ENCODE data around the gene GLUD1.
"Not testable (repeated sequence)": the region's sequence is repeated elsewhere in the genome, so short reads cannot be mapped to it uniquely, and the experiment has no call there.

Gene GLUD1

DNA sequence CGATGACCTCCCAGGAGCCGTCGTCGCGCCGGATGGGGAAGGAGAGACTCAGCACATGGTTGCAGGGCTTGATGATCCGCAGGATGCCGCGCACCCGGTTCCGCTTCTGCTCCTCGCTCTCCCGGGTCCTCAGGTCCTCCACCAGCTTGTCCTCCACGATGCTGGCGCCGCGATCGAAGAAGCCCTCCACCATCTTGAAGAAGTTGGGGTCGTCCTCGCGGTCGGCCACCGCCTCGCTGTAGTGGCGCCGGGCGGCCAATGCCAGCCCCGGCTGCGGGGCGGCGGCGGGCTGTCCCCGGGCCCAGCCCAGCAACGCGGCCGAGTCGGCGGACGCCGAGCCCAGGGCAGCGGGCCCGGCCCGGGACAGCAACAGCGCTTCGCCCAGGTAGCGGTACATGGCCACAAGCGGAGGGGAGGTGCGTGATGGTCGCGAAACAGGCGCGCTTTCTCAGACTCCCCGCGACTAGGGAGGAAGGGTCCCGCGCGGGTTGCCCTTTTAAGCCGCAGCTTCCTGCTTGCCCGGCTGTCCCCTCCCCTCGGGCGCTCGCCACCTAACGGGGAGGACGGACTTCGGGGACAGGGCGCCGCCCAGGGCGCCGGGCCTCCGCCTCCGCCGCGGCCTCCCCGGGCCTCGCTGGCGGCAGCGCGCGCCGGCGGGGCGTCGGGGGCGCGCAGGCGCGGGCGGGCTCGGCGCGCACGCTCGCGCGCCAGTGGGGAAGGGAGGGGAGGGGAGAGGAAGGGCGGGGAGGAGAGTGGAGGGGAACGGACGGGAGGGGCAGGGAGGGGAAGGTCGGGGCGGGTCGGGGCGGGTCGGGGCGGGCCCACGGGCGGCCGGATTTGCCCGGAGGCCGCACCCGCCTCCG lies at the start of gene GLUD1, which contains the start of gene SHLD2:
Gene GLUD1, minus strand, starts transcription at position 471 of the 863 bp plus-strand sequence. Its CDS starts 74 bp downstream, at position 397.
Gene SHLD2, plus strand, starts transcription at position 834 of the 863 bp plus-strand sequence. CDS start 56,149 bp downstream, outside the sequence.
- DNase-seq (ENCODE audit: low spot score) = peak; percentile 97
- TF ChIP-seq CTCF (IDR thresholded peaks at IDR 0.05; ENCODE audit: extremely low read depth, missing control alignments) = no peak

- not testable (repeated sequence) for DNase-seq (ENCODE audit: low spot score)
These were observed 48.4 kb upstream of the GLUD1 start for GRCh38 chr10:87143109-87143418.

- DNase-seq (ENCODE audit: low spot score) = not testable (repeated sequence)
These were observed 47.8 kb upstream of the GLUD1 start for GRCh38 chr10:87142230-87143108.

- DNase-seq (ENCODE audit: low spot score) = not testable (repeated sequence)
These were observed 42.8 kb upstream of the GLUD1 start for GRCh38 chr10:87137478-87137877.

GRCh38 chr10:87134440-87134839 lies 39.8 kb upstream of the GLUD1 start:
- not testable (repeated sequence) for DNase-seq (ENCODE audit: low spot score)

DNA sequence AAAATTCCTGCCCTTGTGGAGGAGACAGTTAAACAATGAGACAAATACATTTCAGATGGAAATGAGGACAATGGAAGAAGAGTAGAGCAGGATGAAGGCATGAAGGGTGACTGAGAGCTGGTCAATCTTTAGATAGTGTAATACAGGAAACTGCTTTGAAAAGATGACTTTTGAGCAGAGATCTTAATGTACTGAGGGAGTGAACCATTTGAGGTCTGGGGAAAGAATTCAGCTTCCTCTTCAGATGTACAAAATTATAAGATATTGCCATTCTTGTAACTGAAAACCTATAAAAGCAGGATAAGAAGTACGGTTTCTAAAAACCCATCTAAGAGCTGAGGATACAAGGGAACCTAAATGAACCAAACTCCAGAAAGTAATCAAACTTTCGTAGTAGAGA lies 39.3 kb upstream of the GLUD1 start:
- not testable (repeated sequence) for DNase-seq (ENCODE audit: low spot score)

DNA sequence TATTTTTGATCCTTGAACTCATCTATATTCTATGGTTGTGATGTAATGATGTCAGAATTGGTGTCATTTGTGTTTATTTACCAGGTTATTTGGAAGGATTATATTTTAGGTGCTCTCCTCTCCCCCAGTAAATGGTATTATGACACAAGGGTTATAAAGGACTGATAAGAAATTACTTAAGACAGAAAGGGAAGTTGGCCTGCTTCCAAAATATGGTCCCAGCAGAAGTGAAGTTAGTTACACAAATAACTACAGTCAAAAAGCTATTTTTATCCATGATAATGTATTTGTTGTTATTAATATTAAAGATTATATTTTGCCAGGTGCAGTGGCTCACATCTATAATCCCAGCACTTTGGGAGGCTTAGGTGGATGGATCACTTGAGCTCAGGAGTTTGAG lies 37.5 kb upstream of the GLUD1 start:
- not testable (repeated sequence) for DNase-seq (ENCODE audit: low spot score)

DNA sequence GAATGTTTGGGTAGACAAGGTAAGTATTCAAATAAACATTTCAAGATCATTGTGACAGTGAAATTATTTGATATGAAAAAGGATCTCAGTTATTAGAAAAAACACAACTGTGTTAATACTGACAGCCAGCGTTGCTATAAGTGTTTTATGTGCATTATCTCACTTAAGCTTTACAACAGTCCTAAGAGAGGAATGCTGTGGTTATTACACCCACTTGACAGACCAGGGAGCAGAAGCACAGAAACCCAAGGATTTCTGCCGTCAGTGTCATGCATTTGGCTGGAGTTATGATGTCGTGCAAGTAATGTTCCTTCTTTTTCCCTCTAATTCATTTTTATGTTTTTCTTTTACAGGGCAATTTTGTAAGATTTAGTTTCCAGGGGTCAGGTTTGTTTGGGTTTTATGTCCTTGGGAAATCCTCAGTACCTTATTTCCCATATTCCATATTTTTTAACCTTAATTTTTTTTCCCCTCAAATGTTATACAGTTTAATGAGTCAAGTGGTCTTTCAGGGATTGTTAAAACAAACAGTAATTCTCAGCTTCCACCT lies 33.0 kb upstream of the GLUD1 start:
- DNase-seq (ENCODE audit: low spot score) = not testable (repeated sequence)

DNA sequence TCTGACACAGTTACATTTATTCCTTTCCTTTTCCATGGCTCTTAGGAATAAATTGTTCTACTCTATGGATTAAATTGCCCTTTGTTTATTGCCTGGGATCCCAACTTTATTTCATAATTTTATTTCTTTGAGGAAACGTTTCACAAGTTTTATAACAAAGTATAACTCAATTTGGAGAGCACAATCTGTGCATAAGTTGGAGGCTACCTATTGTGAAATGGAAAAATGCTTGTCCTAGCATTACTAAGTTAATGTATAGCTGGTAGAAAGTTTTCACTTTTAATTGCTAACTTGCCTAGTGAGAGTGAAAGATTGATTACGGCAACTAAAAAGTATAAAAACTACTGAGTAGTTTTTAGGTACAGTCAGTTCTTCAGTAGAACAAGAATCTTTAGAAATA lies 32.4 kb upstream of the GLUD1 start:
- DNase-seq (ENCODE audit: low spot score) = not testable (repeated sequence)

DNA sequence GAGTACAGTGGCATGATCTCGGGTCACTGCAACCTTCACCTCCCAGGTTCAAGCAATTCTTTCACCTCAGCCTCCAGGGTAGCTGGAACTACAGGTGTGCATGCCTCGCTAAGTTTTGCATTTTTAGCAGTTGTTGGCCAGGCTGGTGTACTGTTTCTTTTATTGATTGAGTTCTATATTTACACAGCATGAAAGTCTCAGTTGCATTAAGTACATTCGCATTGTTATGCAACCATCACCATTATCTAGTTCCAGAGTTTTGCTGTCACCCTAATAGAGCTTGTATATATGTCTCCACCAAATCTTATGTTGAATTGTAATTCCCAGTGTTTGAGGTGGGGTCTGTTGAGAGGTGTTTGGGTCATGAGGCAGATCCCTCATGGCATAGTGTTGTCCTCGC lies 28.7 kb upstream of the GLUD1 start:
- DNase-seq (ENCODE audit: low spot score) = not testable (repeated sequence)

GRCh38 chr10:87119029-87119428 lies 24.4 kb upstream of the GLUD1 start:
- DNase-seq (ENCODE audit: low spot score) = not testable (repeated sequence)

GRCh38 chr10:87118122-87118521 lies 23.5 kb upstream of the GLUD1 start:
- not testable (repeated sequence) for DNase-seq (ENCODE audit: low spot score)

GRCh38 chr10:87105446-87106124 lies 10.9 kb upstream of the GLUD1 start:
- no peak for DNase-seq (ENCODE audit: low spot score)

DNA sequence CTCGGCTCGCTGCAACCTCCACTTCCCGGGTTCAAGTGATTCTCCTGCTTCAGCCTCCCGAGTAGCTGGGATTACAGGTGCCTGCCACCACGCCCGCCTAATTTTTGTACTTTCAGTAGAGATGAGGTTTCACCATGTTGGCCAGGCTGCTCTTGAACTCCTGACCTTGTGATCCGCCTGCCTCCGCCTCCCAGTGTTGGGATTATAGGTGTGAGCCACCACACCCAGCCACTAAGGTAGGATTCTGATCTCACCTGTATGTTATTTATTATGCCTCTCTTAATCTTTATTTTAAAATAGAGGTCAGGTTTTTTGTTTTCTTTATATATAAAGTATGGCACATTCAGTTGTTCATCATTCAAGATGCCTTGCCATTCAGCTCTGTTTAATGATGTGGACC lies 10.1 kb upstream of the GLUD1 start:
- DNase-seq (ENCODE audit: low spot score) = not testable (repeated sequence)

More at GRCh38 chr10:87105446-87106124, 10.9 kb upstream of the GLUD1 start:
- TF ChIP-seq CTCF (IDR thresholded peaks at IDR 0.05; ENCODE audit: extremely low read depth, missing control alignments) = no peak

Measured in GM20000 (cell line).